ENCODE measurements around the gene NDUFC2.
"Not testable (repeated sequence)": the region's sequence is repeated elsewhere in the genome, so short reads cannot be mapped to it uniquely, and the experiment has no call there.

NDUFC2 gene

DNA sequence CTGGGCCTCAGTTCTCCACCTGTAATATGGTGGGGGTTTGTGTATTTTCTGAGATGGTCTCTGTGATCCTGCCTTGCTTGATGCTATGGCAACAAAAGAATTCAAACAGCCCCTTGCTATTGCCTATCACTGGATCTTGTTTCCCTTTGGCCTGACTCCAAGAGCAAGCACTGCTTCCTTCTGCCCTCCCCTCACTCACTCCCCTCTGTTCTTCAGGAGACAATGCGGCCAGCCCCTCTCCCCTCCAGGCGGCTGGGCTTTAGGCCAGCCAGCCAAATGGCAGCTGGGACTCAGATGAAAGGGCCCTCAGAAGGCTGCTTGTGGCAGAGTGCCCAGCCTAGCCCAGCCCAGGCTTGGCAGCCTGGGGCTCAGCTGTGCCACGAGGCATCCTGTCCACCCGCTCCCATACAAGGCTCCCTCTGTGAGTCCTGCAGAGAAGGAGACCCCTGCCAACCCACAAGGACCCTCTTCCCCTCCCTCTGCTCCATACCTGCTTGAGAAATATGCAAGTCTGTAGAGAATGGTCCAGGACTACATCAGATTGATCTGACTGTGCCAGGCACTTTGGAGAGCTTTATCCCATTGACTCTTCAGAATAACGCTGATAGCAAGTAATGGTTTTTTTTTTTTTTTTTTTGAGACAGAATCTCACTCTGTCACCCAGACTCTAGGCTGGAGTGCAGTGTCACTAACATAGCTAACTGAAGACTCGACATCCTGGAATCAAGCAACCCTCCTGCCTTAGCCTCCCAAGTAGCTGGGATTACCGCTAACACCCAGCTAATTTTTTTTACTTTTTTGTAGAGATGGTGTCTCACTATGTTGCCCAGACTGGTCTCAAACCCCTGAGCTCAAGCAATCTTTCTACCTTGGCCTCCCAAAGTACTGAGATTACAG, 49.0 kb downstream of the NDUFC2 start:
- DNase-seq (ENCODE audit: low spot score), result no peak

DNA sequence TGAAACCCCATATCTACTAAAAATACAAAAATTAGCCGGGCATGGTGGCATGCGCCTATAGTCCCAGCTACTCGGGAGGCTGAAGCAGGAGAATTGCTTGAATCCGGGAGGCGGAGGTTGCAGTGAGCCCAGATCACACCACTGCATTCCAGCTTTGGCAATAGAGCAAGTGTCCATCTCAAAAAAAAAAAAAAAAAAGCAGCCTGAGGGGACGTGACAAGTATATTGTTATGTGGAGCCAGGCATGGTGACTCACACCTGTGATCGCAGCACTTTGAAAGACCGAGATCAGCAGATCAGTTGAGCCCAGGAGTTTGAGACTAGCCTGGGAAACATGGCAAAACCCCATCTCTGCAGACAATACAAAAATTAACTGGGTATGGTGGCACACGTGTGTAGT, 51.2 kb downstream of the NDUFC2 start:
- not testable (repeated sequence) for DNase-seq (ENCODE audit: low spot score)

DNA sequence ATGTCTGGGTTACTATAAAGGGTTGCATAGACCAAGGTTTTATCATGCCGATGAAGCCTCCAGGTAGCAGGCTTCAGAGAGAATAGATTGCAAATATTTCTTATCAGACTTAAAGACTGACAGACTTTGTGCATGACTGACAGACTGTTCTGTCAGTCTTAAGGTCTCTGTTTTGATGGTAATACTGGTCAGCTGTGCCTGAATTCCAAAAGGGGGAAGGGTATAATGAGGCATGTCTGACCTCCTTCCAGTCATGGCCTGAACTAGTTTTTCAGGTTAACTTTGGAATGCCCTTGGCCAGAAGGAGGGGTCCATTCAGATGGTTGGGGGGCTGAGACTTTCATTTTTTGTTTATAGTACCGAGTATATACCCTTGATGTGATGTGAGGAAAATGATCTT, 51.9 kb downstream of the NDUFC2 start:
- DNase-seq (ENCODE audit: low spot score), result no peak

DNA sequence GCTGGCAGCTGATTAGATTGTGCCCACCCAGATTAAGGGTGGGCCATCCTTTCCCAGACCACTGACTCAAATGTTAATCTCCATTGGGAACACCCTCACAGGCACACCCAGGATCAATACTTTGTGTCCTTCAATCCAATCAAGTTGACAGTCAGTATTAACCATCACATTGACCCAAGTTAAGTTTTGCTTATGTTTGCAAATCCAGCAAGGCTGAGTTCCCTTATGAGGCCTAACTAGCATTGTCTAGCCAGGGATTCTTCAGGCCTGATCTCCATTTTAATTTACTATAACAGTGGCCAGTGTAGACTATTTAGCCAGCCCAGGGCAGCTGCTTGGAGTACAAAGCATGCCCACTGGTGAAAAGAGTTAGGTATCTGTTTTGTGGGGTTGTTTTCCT, 54.3 kb downstream of the NDUFC2 start:
- DNase-seq (ENCODE audit: low spot score), result no peak

DNA sequence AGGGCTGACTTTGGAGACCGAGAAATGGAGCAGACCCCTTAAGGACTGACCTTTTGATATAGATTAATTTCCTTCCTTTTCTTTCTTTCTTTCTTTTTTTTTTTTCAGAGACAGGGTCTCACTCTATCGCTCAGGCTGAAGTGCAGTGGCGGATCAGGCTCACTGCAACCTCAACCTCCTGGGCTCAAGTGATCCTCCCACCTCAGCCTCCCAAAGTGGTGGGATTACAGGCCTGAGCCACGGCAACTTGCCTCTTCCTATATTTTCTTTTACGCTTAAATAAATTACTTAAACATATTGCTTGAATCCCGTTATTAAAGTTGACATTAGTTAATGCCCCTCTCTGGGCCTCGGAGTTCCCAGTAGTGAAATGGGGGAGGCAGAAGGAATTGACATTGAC, 56.2 kb downstream of the NDUFC2 start:
- DNase-seq (ENCODE audit: low spot score), result no peak

DNA sequence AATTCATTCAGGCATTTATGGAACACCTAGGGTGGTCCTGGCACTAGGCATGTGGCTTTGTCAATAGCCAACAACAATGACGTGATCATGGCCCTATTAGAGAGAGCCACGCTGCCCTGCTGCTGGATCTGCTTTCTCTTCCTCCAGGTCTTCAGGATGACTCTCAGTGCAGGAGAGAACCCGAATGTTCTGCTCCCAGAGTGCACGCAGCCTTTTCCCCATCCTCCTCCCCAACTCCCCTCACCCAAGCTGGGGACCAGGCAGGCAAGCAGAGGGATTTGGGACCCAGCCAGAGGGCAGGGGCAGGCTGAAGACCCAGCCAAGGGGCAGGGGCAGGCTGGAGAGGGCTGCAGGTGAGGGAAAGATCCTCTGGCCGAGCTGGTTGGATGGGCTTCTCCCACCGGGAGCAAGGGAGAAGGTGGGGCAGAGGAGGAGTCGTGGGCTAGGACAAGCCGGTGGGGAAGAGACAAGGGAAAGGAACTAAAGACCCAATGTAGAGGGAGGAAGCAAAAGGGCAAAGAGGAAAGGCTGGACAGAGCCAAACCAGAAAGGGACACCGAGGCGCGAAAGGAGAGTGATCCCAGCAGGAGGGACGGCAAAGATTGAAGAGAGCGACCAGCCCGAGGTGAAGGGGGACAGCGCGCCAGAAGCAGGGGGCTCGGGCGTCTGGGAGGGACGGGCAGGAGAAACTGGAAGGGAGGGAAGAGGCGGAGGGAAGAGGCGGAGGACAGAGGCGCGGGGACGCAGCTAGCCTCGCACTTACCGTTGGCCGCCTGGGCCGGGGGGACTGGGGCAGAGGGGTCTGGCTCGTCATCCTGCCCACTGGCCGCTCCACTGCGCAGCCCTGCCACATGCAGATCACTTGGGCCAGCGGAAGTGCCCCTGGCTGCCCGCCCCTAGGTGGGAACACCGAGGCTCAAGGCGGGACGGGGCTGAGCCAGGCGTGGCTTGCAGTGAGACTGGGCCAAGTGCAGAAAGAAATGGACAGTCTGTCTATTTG, 57.0 kb downstream of the NDUFC2 start, which contains the start of gene KCTD14:
Gene KCTD14, minus strand, starts transcription at position 880 of the 1,000 bp plus-strand sequence. Its CDS starts 27 bp downstream, at position 853.
- no peak for DNase-seq (ENCODE audit: low spot score)

DNA sequence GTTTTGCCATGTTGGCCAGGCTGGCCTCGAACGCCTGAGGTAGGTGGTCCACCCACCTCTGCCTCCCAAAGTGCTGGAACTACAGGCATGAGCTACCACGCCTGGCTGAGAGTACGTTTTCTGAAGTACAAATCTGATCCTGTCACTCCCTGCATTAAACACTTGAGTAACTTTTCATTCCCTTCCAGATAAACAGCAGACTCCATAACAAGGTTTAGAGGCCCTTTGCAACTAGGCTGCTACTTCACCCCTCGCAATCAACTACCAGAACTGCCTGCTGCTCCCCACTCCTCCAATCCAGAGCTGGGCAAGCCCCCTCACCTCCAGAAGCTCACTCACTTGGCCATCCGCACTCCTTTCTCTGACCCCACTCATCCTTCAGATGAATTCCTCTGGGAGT, 58.1 kb downstream of the NDUFC2 start:
- DNase-seq (ENCODE audit: low spot score), result no peak

DNA sequence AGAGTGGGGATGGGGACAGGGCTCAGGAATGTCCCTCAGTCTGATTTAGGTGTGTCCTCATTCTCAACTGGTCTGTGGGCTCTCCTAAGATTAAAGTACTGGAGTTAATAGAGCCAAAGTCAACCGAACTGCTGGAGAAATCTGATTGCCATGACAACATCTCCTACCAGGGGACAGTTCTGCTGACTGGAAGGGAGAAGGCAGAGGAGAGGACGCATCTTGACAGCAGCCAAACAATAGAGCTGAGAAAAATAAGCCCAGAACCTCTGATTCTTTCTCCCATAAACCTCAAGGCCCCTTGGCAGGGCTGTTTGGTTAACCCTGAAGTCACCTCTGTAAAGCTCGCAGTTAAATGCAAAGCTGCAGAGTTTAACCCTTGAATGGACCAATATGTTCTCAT, 59.4 kb downstream of the NDUFC2 start:
- no peak for DNase-seq (ENCODE audit: low spot score)

DNA sequence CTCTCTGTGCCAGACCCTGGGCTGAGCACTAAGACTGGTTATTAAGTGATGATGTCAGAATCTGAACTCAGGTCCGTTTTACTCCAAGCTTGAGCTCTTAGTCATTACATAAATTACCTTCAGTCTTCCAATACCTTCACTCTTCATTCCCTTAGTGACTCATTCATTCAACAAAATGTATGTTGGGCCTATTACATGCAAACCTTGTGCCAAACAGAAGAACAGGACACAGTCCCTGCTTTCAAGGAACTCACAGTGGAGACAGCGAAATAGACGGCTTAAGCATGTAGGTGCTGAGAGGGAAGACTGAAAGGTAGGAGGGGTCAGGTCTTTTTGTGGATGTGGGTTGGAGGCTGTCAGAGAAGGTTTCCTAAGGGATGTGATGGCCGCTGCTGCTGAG, 59.9 kb downstream of the NDUFC2 start:
- DNase-seq (ENCODE audit: low spot score), result no peak
